Neuronal stem cell (in vitro differentiated cells): ENCODE data around the gene CALML3.

ENCODE experiments used
- DNase-seq: peaks from one replicate; pipeline ENCODE4 v3.0.0-alpha.2; 2013; ENCODE audit warnings: low spot score
- H2AFZ ChIP-seq: one replicate; pipeline ENCODE4 v1.6.1; 2013; ENCODE audit warnings: mild to moderate bottlenecking, low read length, inconsistent platforms
- H2AK5ac ChIP-seq: 2 replicates; pipeline ENCODE4 v1.6.1; 2013; ENCODE audit warnings: low read depth, mild to moderate bottlenecking, inconsistent platforms, low read length, moderate library complexity, mixed read lengths
- H2BK120ac ChIP-seq: 2 replicates; pipeline ENCODE4 v1.6.1; 2013; ENCODE audit warnings: low read depth, mild to moderate bottlenecking, inconsistent platforms, low read length, moderate library complexity, mixed read lengths
- H2BK12ac ChIP-seq: one replicate; pipeline ENCODE4 v1.6.1; 2013; ENCODE audit warnings: low read length, inconsistent platforms
- H2BK15ac ChIP-seq: 2 replicates; pipeline ENCODE4 v1.6.1; 2013; ENCODE audit warnings: mild to moderate bottlenecking, low read length, inconsistent platforms, mixed read lengths
- H2BK5ac ChIP-seq: one replicate; pipeline ENCODE4 v1.6.1; 2013; ENCODE audit warnings: inconsistent platforms, mild to moderate bottlenecking, low read length, moderate library complexity
- H3K14ac ChIP-seq: one replicate; pipeline ENCODE4 v1.6.1; 2013; ENCODE audit warnings: low read length, inconsistent platforms
- H3K18ac ChIP-seq: 2 replicates; pipeline ENCODE4 v1.6.1; 2013; ENCODE audit warnings: low read length, inconsistent platforms
- H3K23ac ChIP-seq: 2 replicates; pipeline ENCODE4 v1.6.1; 2013; ENCODE audit warnings: low read depth, mild to moderate bottlenecking, mixed read lengths, low read length, inconsistent platforms; ENCODE audit not compliant: poor library complexity
- H3K27ac ChIP-seq: replicated peaks from 3 replicates; pipeline ENCODE4 v1.5.1; 2013; ENCODE audit warnings: low read length, inconsistent platforms
- H3K27me3 ChIP-seq, 3 experiments: 2 replicates each; pipeline ENCODE4 v1.6.1; 2013; ENCODE audit warnings: low read length in 3 of 3, mild to moderate bottlenecking in 2 of 3, inconsistent platforms in 1 of 3, low read depth in 1 of 3, mixed read lengths in 1 of 3, moderate library complexity in 1 of 3; ENCODE audit not compliant: control insufficient read depth in 3 of 3, insufficient read depth in 3 of 3
- H3K36me3 ChIP-seq, 2 donors: replicated peaks in 1 of 2; 2 replicates each; pipeline ENCODE4 v1.6.1; 2013; ENCODE audit warnings: low read length in 2 of 2; ENCODE audit not compliant: control insufficient read depth in 2 of 2, insufficient read depth in 2 of 2
- H3K4ac ChIP-seq: 2 replicates; pipeline ENCODE4 v1.6.1; 2013; ENCODE audit warnings: inconsistent platforms, mild to moderate bottlenecking, low read length, moderate library complexity
- H3K4me1 ChIP-seq, 2 donors: 1 replicate in 1 of 2; 2 replicates in 1 of 2; pipeline ENCODE4 v1.6.1; 2013; ENCODE audit warnings: low read length in 2 of 2, low read depth in 1 of 2; ENCODE audit not compliant: control insufficient read depth in 2 of 2, insufficient read depth in 1 of 2
- H3K4me2 ChIP-seq: one replicate; pipeline ENCODE4 v1.6.1; 2013; ENCODE audit warnings: mild to moderate bottlenecking, low read length, inconsistent platforms; ENCODE audit not compliant: insufficient read depth, poor library complexity, severe bottlenecking
- H3K4me3 ChIP-seq, 2 donors: 2 replicates each; pipeline ENCODE4 v1.5.1; 2013; ENCODE audit warnings: low read length in 2 of 2, mild to moderate bottlenecking in 2 of 2, inconsistent platforms in 1 of 2, moderate library complexity in 1 of 2
- H3K79me1 ChIP-seq: one replicate; pipeline ENCODE4 v1.6.1; 2013; ENCODE audit warnings: low read depth, mild to moderate bottlenecking, inconsistent platforms, low read length, moderate library complexity
- H3K9ac ChIP-seq: one replicate; pipeline ENCODE4 v1.6.1; 2013; ENCODE audit warnings: mild to moderate bottlenecking, low read depth, low read length, inconsistent platforms; ENCODE audit not compliant: poor library complexity
- H3K9me3 ChIP-seq, 2 donors: replicated peaks in 1 of 2; 2 replicates each; pipeline versions ENCODE3 to v1.6.1; 2013; ENCODE audit warnings: low read length in 2 of 2, mild to moderate bottlenecking in 2 of 2, inconsistent platforms in 1 of 2, low read depth in 1 of 2, mixed read lengths in 1 of 2, moderate library complexity in 1 of 2; ENCODE audit not compliant: control insufficient read depth in 2 of 2, insufficient read depth in 1 of 2
- H4K8ac ChIP-seq: one replicate; pipeline ENCODE4 v1.6.1; 2013; ENCODE audit warnings: low read depth, mild to moderate bottlenecking, inconsistent platforms, low read length, moderate library complexity
- H4K91ac ChIP-seq: one replicate; pipeline ENCODE4 v1.6.1; 2013; ENCODE audit warnings: low read length, low read depth, mild to moderate bottlenecking, inconsistent platforms; ENCODE audit not compliant: poor library complexity
- WGBS, 2 donors: extraction: QIAGEN DNeasy Blood & Tissue Kit; methylation state at CpG; one replicate each; pipeline ENCODE4 v1.1.7; 2013; ENCODE audit warnings: missing lambda C conversion rate in 2 of 2, mixed read lengths in 1 of 2; ENCODE audit not compliant: insufficient read length in 2 of 2, insufficient replicate concordance in 1 of 2; ENCODE audit errors: extremely low coverage in 2 of 2; 5-methylcytosine and 5-hydroxymethylcytosine counted together

The CALML3 gene

DNA sequence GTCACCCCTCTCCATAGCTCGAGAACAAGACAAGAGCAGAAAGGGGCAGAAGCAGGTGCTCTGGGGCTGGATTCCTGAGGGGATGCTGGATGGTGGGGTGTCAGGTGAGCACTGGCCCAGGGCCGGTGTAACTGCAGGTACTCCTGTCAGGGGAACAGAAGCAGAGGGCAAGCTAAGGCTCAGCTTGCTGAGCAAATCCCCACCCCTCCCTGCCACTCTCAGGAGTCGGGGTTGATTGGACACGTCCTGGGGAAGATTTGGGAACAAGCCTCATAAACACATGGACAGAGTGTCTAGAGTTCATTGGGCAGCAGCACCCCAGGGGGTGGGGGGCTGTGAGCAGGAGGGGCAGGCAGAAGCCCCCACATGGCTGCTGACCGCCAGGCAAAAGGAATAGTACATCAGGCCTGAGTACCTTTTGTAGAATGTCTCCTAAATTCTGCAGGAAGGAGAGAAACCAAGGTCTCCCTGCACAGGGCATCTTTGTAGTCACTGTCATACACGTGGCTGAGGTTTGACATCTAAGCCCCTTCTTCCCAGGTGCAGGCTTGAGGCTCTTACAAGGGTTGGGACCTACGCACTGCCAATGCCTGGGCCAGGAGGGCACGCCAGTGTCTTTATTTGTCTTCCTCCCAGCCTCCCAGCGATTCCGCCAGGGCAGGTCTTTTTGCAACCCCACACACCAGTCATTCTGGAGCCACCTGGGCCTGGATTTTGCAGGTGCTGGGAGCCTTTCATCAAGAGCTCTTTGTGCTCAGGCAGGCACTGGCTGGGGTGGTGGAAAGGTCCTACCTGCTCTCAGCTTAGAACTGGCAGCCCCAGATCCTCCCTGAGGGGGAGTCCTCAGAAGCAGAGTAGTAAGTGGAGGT, 2.8 kb downstream of the CALML3 start:
- H3K9me3 ChIP-seq: peaks cover 0 to 4% of the 10 kb centered on the region in 2 donors
- no CpG with 5 or more reads among the region's 10 CpGs for WGBS, 2 donors

DNA sequence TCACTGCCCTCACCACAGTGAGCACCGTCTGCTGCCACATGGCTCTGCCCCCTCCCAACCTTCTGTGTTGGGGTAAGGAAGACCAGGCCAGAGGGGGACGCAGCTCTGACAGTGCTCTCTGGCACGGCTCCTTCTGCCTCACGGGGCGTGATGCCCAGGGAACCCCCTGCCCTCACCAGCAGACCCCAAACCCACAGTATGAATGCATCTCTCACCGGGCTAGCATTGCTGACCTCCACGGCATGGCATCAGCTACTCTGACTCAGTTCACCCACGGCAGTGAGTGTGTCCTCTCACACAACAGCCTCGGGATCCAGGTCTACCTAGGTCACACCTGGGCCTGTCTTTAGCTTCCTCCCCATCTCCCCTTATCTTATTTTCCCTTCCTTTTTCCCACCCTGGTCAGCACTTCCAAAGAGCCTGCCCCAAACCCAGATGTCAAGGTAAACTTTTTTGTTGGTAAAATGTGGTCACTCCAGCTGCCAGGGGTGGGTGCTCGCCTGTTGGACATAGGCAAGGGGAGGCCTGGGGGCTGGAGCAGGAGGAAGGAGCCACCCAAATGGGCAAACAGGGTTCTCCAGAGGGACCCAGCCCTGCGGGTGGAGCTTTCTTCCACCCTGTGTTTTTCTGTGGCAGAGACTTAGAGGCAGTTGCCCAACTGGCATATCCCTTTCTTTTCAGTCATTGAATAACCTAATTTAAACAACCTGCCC, 4.4 kb downstream of the CALML3 start:
- Histone ChIP-seq H3K27ac (no peak overlapping the region), H3K36me3 (no peaks in the 10 kb centered on the region), H2BK15ac (no peak overlapping the region), H3K4ac (no peak overlapping the region), H3K14ac (peak overlapping the region; percentile 21), H3K18ac (peak overlapping the region; percentile 52), H2AFZ (no peak overlapping the region), H2BK12ac (no peak overlapping the region), H3K27me3 (peaks cover 0 to 9% (median 0%) of the 10 kb centered on the region in 3 experiments), H3K4me3 (no peak overlapping the region), H3K79me1 (no peaks in the 10 kb centered on the region), H3K9me3 (peaks cover 0 to 4% of the 10 kb centered on the region in 2 donors), H3K4me1 (peaks cover 1 to 4% of the 10 kb centered on the region in 2 donors), H3K9ac (no peak overlapping the region), H3K23ac (peak overlapping the region; percentile 8), H2BK120ac (no peak overlapping the region), H2BK5ac (no peak overlapping the region), H4K91ac (no peak overlapping the region), H4K8ac (no peak overlapping the region), H2AK5ac (no peak overlapping the region), H3K4me2 (no peak overlapping the region)
- WGBS, 2 donors: no CpG with 5 or more reads among the region's 11 CpGs
- DNase-seq: no peak

More for the DNA sequence above, 2.8 kb downstream of the CALML3 start:
- no peaks in the 10 kb centered on the region for H3K36me3 ChIP-seq
- no peak overlapping the region for H4K8ac ChIP-seq
- peak overlapping the region; percentile 65 for H3K18ac ChIP-seq
- no peak overlapping the region for H3K4me2 ChIP-seq
- no peak overlapping the region for H2BK12ac ChIP-seq
- peaks cover 0 to 1% of the 10 kb centered on the region in 2 donors for H3K4me1 ChIP-seq
- H3K27ac ChIP-seq: no peak overlapping the region
- peak overlapping the region; percentile 41 for H2BK15ac ChIP-seq
- DNase-seq: no peak
- H3K4me3 ChIP-seq: no peak overlapping the region
- H3K27me3 ChIP-seq: peaks cover 0 to 3% (median 0%) of the 10 kb centered on the region in 3 experiments
- H2AK5ac ChIP-seq: peak overlapping the region; percentile 66
- no peak overlapping the region for H4K91ac ChIP-seq
- H2AFZ ChIP-seq: no peak overlapping the region
- no peak overlapping the region for H3K9ac ChIP-seq
- no peak overlapping the region for H2BK120ac ChIP-seq
- H3K79me1 ChIP-seq: no peaks in the 10 kb centered on the region
- H2BK5ac ChIP-seq: no peak overlapping the region
- H3K23ac ChIP-seq: no peak overlapping the region
- H3K4ac ChIP-seq: no peak overlapping the region
- H3K14ac ChIP-seq: no peak overlapping the region

DNA sequence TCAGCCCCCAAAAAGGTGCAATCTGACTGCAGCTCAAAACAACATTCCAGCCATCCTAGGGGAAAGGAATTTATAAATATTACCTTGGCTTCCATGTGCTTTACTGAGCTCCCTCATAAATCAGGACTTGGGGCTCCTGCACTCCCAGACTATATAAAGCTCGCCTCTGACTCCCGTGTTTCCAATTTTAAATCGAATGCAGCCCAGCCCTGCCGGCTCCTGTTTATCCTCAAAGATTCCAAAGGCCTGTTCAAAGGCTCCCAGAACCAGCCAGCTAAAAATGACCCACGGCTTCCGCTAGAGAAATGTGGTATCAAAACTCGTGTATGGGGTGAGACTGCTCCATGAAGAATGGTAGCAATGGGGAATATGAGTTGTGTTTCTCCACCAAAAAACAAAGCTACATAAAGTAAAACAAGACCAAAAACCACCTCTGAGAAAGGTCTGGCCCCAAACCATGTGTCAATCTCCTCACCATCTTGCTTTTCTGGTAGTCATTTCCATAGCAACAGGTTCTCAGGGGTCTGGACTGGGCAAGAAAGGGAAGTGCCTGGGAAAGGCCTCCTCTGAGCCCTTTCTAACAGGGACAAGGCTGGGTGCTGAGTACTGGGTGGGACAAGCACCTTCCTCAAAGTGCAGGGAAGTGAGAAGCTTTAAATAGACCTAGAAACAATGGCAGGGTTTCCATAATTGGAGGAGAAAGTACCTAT, 5.1 kb downstream of the CALML3 start:
- Histone ChIP-seq H3K27me3 (peaks cover 0 to 9% (median 0%) of the 10 kb centered on the region in 3 experiments), H3K9me3 (peaks cover 0 to 4% of the 10 kb centered on the region in 2 donors), H3K4me2 (no peak overlapping the region), H2BK12ac (no peak overlapping the region), H3K23ac (no peak overlapping the region), H3K79me1 (no peaks in the 10 kb centered on the region), H2BK15ac (no peak overlapping the region), H2BK5ac (no peak overlapping the region), H4K91ac (no peak overlapping the region), H3K4ac (no peak overlapping the region), H2AK5ac (no peak overlapping the region), H3K4me3 (no peak overlapping the region), H3K4me1 (peaks cover 1 to 4% of the 10 kb centered on the region in 2 donors), H3K36me3 (no peaks in the 10 kb centered on the region), H4K8ac (no peak overlapping the region), H2BK120ac (no peak overlapping the region), H2AFZ (no peak overlapping the region), H3K9ac (no peak overlapping the region), H3K18ac (no peak overlapping the region), H3K27ac (no peak overlapping the region), H3K14ac (no peak overlapping the region)
- no CpG with 5 or more reads among the region's 7 CpGs for WGBS, 2 donors
- no peak for DNase-seq
